Right hindlimb (tissue), 1 donor: ENCODE data around the gene ICAM2.
A peak's percentile ranks its signal among the peaks of the same experiment; 100 is the strongest.
"Not testable (repeated sequence)": the region's sequence is repeated elsewhere in the genome, so short reads cannot be mapped to it uniquely, and the experiment has no call there.

Experiments
- DNase-seq: peaks from one replicate; pipeline ENCODE4 v3.0.0-alpha.2; 2018

The ICAM2 gene

GRCh38 chr17:64041912-64042311 lies 21.5 kb upstream of the ICAM2 start:
- no peak for DNase-seq

GRCh38 chr17:64040206-64040605 lies 19.8 kb upstream of the ICAM2 start:
- DNase-seq: no peak

GRCh38 chr17:64039106-64039400 lies 18.6 kb upstream of the ICAM2 start:
- DNase-seq: no peak

- no peak for DNase-seq
These were observed 18.1 kb upstream of the ICAM2 start for GRCh38 chr17:64038331-64039105.

GRCh38 chr17:64037802-64038201 lies 17.4 kb upstream of the ICAM2 start:
- DNase-seq: no peak

- no peak for DNase-seq
These were observed 16.7 kb upstream of the ICAM2 start for GRCh38 chr17:64037180-64037579.

- DNase-seq: no peak
These were observed 15.9 kb upstream of the ICAM2 start for GRCh38 chr17:64036198-64036922.

GRCh38 chr17:64032081-64032480 lies 11.6 kb upstream of the ICAM2 start:
- DNase-seq: no peak

- peak; percentile 53 for DNase-seq
These were observed 8.5 kb upstream of the ICAM2 start for GRCh38 chr17:64028874-64029464.

- peak; percentile 71 for DNase-seq
These were observed 5.4 kb upstream of the ICAM2 start for GRCh38 chr17:64025732-64026294.

- DNase-seq: no peak
These were observed 4.6 kb upstream of the ICAM2 start for GRCh38 chr17:64024781-64025731.

GRCh38 chr17:64024215-64024654 lies 3.8 kb upstream of the ICAM2 start:
- no peak for DNase-seq

GRCh38 chr17:64022611-64023063 lies 2.2 kb upstream of the ICAM2 start:
- no peak for DNase-seq

- DNase-seq: not testable (repeated sequence)
These were observed 877 bp downstream of the ICAM2 start for GRCh38 chr17:64019551-64019961.

- no peak for DNase-seq
These were observed 3.0 kb downstream of the ICAM2 start for GRCh38 chr17:64017381-64017980.

- DNase-seq: no peak
These were observed 3.5 kb downstream of the ICAM2 start for GRCh38 chr17:64016974-64017373.

GRCh38 chr17:64016231-64016784 lies 4.1 kb downstream of the ICAM2 start:
- DNase-seq: no peak

- no peak for DNase-seq
These were observed 5.0 kb downstream of the ICAM2 start for GRCh38 chr17:64015447-64015846.

- DNase-seq: no peak
These were observed 10.6 kb downstream of the ICAM2 start for GRCh38 chr17:64009571-64010402.

- no peak for DNase-seq
These were observed 11.6 kb downstream of the ICAM2 start for GRCh38 chr17:64008830-64009229.

- DNase-seq: no peak
These were observed 12.1 kb downstream of the ICAM2 start for GRCh38 chr17:64008346-64008745.
